Activated CD8-positive, alpha-beta T cell treated with anti-CD3 and anti-CD28 coated beads for 36 hours (primary cell): ENCODE measurements around the gene NRROS. TPM values are rescaled to one million over a fixed set of nuclear protein-coding genes. Genes with fewer than 3 reads are reported as not detected.
A peak's percentile ranks its signal among the peaks of the same experiment; 100 is the strongest.
"Not testable (repeated sequence)": the region's sequence is repeated elsewhere in the genome, so short reads cannot be mapped to it uniquely, and the experiment has no call there.

Experiments used
- ATAC-seq: fragments of 200-7000 bp; cut with Tn5 transposase; one replicate; pipeline ENCODE4 v1.10.0; 2021; ENCODE audit warnings: mild to moderate bottlenecking, moderate library complexity
- CTCF ChIA-PET: fragments of 350-600 bp; sonication (Branson Sonifier 250); formaldehyde crosslinking; loops from one replicate; lab custom pipeline; 2021; ENCODE audit warnings: antibody characterized with exemption; lab: Charles Lee
- POLR2A ChIA-PET: fragments of 350-600 bp; sonication (Branson Sonifier 250); formaldehyde crosslinking; loops from one replicate; lab custom pipeline; 2021; ENCODE audit warnings: antibody characterized with exemption; lab: Charles Lee
- DNase-seq: peaks from one replicate; pipeline ENCODE4 v3.0.0-alpha.2; 2020
- H3K27ac Mint-ChIP-seq: one replicate; pipeline ENCODE4 v1.8.0; 2021; ENCODE audit warnings: mild to moderate bottlenecking, mixed read lengths
- H3K27me3 Mint-ChIP-seq: one replicate; pipeline ENCODE4 v1.8.0; 2021; ENCODE audit warnings: mixed read lengths
- H3K36me3 Mint-ChIP-seq: one replicate; pipeline ENCODE4 v1.8.0; 2021; ENCODE audit warnings: low read depth, mixed read lengths
- H3K4me1 Mint-ChIP-seq: one replicate; pipeline ENCODE4 v1.8.0; 2021; ENCODE audit warnings: low read depth, mixed read lengths
- H3K4me3 Mint-ChIP-seq: one replicate; pipeline ENCODE4 v1.8.0; 2021; ENCODE audit warnings: mild to moderate bottlenecking, moderate library complexity, mixed read lengths
- H3K9me3 Mint-ChIP-seq: one replicate; pipeline ENCODE4 v1.8.0; 2021; ENCODE audit warnings: mixed read lengths
- intact Hi-C: fragments of 100-400 bp; cut with micrococcal nuclease; formaldehyde crosslinking; loops from one replicate; pipeline ENCODE4 v1.10.0; 2022
- total RNA-seq, 2 experiments: library from RNA; stranded (reverse); gene quantifications; one replicate each; pipeline ENCODE4 v1.2.3, GENCODE V29; 2021
- TF ChIP-seq, protein P1 (sequence below): fragments of 200-600 bp; IDR thresholded peaks from one replicate; pipeline ENCODE4 v1.8.0; 2022; ENCODE audit warnings: antibody characterized with exemption, mild to moderate bottlenecking

Gene NRROS
- total RNA-seq = 10 to 100 TPM; 24.2 to 26.5 TPM

DNA sequence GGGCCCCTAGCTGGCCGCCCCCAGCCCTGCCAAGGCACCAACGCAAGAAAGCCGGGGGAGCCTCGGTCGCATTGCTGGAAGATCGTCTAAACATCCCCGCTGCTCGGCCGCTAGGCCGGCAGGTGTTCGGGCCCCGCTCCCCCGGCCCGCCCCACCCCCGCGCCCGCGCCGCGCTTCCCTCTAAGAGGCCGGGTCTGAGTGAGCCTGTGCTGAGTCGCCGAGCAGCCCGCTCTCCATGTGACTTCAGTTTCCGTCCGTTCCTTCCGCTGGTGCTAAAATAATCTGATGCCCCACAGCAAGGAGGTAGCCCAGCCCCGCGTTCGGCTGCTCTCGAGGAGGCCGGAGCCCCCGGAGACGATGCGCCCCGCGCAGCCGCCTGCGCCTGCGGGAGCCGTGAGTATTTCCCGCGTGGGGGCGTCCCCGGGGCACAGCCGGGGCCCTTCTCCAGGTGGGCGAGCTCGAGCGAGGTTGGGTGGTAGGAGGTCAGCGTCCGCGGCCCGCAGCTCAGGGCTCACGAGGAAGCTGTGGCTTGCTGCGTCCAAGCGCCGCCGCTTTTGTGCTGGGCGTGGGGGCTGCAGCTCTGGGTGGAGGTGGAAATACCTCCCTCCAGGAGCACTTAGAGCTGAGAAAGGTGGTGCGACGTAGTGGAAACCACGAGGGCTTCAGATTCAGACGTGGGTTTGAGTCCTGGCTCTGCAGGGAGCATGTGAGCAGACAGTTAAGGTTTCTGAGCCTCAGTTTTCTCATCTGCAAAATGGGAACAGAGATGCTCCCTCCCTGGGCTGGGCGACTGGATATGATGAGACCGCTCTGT, at the start of gene NRROS:
TSS of gene NRROS (plus strand) at position 212 of the 814 bp plus-strand sequence. CDS start 14,846 bp downstream, outside the sequence.
- peak within 1 kb of the TSS; percentile 90 for H3K27ac Mint-ChIP-seq
- H3K36me3 Mint-ChIP-seq = peaks cover 39% of the 10 kb centered on the region
- no peaks in the 10 kb centered on the region for H3K27me3 Mint-ChIP-seq
- peak; percentile 76 for ATAC-seq
- peak; percentile 85 for DNase-seq
- peak within 1 kb of the TSS; percentile 86 for H3K4me3 Mint-ChIP-seq
- TF ChIP-seq, protein P1, sequence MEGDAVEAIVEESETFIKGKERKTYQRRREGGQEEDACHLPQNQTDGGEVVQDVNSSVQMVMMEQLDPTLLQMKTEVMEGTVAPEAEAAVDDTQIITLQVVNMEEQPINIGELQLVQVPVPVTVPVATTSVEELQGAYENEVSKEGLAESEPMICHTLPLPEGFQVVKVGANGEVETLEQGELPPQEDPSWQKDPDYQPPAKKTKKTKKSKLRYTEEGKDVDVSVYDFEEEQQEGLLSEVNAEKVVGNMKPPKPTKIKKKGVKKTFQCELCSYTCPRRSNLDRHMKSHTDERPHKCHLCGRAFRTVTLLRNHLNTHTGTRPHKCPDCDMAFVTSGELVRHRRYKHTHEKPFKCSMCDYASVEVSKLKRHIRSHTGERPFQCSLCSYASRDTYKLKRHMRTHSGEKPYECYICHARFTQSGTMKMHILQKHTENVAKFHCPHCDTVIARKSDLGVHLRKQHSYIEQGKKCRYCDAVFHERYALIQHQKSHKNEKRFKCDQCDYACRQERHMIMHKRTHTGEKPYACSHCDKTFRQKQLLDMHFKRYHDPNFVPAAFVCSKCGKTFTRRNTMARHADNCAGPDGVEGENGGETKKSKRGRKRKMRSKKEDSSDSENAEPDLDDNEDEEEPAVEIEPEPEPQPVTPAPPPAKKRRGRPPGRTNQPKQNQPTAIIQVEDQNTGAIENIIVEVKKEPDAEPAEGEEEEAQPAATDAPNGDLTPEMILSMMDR = no peak
- CTCF ChIA-PET = interaction anchor here (1.0 to 2.8 kb wide), 3 partner anchors 30 to 45 kb away, joined by 5 to 19 read pairs (median 6); no protein-coding TSS in a partner anchor
- POLR2A ChIA-PET = interaction anchor here (0.6 to 5.2 kb wide), 5 partner anchors 10 to 29 kb away, joined by 3 to 49 read pairs (median 7); no protein-coding TSS in a partner anchor
- intact Hi-C loops = loop anchor here (5.0 kb wide), 1 partner anchor 32 kb away; no protein-coding TSS in a partner anchor
- no peaks in the 10 kb centered on the region for H3K9me3 Mint-ChIP-seq
- H3K4me1 Mint-ChIP-seq = peaks cover 51% of the 10 kb centered on the region

DNA sequence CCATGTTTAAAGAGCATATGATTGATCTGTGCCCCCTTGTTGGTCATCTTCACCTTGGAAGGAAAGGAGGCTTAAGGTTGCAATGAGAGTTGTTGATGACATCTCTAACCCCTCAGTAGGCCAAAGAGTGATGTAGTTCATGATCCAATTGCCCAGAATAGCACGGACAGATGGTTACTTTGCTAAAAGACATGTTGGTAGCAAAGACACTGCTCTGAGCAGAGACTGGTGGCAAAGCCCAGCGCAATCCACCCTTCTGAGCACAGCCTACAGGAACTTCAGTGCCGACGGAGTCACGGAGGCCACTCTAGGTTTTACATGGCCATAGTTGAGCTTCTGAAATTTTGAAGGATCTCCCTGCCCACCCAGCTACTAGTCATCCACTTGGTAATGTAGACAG, 49.2 kb upstream of the NRROS start:
- Mint-ChIP-seq H3K4me1 (no peaks in the 10 kb centered on the region), H3K27me3 (peaks cover 5% of the 10 kb centered on the region), H3K36me3 (no peaks in the 10 kb centered on the region), H3K4me3 (no peak overlapping the region), H3K27ac (no peak overlapping the region), H3K9me3 (no peaks in the 10 kb centered on the region)
- POLR2A ChIA-PET = interaction anchor here (1.1 kb wide), 1 partner anchor 8 kb away, joined by 3 read pairs; no protein-coding TSS in a partner anchor
- TF ChIP-seq, protein P1 = no peak
- intact Hi-C loops = no loop called here
- DNase-seq (no peak), ATAC-seq (no peak)
- CTCF ChIA-PET = interaction anchor here (0.7 to 2.5 kb wide), 5 partner anchors 14 to 68 kb away, joined by 3 to 9 read pairs (median 3); no protein-coding TSS in a partner anchor

- H3K36me3 Mint-ChIP-seq = no peaks in the 10 kb centered on the region
- no peak for ATAC-seq
- H3K27ac Mint-ChIP-seq = no peak overlapping the region
- ChIA-PET POLR2A (interaction anchor here (1.0 to 1.1 kb wide), 2 partner anchors 116 to 144 kb away, joined by 3 read pairs; partner anchors contain the start of genes CEP19, PAK2 and PIGX), CTCF (interaction anchor here (0.7 to 1.4 kb wide), 5 partner anchors 12 to 89 kb away, joined by 3 to 7 read pairs (median 3); no protein-coding TSS in a partner anchor)
- DNase-seq = no peak
- H3K9me3 Mint-ChIP-seq = no peaks in the 10 kb centered on the region
- peaks cover 11% of the 10 kb centered on the region for H3K4me1 Mint-ChIP-seq
- intact Hi-C loops = no loop called here
- H3K4me3 Mint-ChIP-seq = no peak overlapping the region
- TF ChIP-seq, protein P1 = no peak
- peaks cover 22% of the 10 kb centered on the region for H3K27me3 Mint-ChIP-seq
These were observed 43.1 kb upstream of the NRROS start for GRCh38 chr3:196596355-196596754.

DNA sequence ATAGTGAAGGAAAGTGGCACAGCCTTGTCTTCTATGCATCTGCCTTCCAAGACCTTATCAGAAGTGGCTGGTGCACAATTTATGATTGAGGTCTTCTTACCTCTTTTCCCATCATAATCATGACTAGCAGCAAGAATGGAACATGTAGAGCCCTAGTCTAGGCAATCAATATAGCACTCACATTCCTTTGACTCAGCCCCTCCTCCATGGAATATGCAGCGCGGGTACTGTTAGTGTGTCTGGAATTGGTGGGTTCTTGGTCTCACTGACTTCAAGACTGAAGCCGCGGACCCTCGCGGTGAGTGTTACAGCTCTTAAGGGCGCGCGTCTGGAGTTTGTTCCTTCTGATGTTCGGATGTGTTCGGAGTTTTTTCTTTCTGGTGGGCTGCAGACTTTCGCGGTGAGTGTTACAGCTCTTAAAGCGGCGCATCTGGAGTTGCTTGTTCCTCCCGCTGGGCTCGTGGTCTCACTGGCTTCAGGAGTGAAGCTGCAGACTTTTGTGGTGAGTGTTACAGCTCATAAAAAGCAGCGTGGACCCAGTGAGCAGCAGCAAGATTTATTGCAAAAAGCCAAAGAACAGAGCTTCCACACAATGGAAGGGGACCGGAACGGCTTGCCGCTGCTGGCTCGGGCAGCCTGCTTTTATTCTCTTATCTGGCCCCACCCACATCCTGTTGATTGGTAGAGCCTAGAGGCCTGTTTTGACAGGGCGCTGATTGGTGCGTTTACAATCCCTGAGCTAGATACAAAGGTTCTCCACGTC, 41.3 kb upstream of the NRROS start:
- POLR2A ChIA-PET = interaction anchor here (1.4 to 2.7 kb wide), 3 partner anchors 9 to 95 kb away, joined by 3 to 6 read pairs (median 3); partner anchors contain the start of genes FBXO45, RNF168 and WDR53
- CTCF ChIA-PET = interaction anchor here (0.9 to 2.0 kb wide), 6 partner anchors 10 to 240 kb away, joined by 3 to 13 read pairs (median 3); no protein-coding TSS in a partner anchor
- Mint-ChIP-seq H3K27me3 (peaks cover 22% of the 10 kb centered on the region), H3K4me3 (peak overlapping the region; percentile 83), H3K4me1 (peaks cover 11% of the 10 kb centered on the region)
- ATAC-seq (peak; percentile 76), DNase-seq (peak; percentile 74)
- H3K9me3 Mint-ChIP-seq, H3K27ac Mint-ChIP-seq, intact Hi-C loops, H3K36me3 Mint-ChIP-seq: not testable (repeated sequence)

DNA sequence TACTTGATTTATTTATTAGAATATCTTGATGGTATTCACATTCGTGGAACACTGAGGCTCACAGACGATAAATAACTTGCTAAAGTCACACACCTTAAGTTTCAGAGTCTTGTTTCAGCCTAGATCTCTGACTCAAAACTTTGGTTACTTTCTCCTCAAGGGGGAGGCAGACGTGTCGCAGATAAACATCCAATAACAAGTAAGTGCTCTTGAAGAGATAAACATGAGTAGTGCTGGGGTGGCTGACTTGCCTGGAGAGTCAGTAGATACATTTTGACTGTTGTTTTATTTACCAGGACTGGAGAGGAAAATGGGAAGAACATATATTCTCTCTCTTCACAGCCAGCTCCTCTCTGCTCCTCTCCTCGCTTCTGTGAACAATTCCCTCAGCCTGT, 39.8 kb upstream of the NRROS start:
- peaks cover 18% of the 10 kb centered on the region for H3K27me3 Mint-ChIP-seq
- intact Hi-C loops = no loop called here
- ChIA-PET POLR2A (interaction anchor here (2.7 kb wide), 1 partner anchor 32 kb away, joined by 6 read pairs; the partner anchor contains the start of genes FBXO45 and WDR53), CTCF (interaction anchor here (1.0 kb wide), 1 partner anchor 9 kb away, joined by 3 read pairs; no protein-coding TSS in a partner anchor)
- H3K9me3 Mint-ChIP-seq = no peaks in the 10 kb centered on the region
- H3K4me1 Mint-ChIP-seq = peaks cover 19% of the 10 kb centered on the region
- ATAC-seq (no peak), DNase-seq (no peak)
- H3K36me3 Mint-ChIP-seq = no peaks in the 10 kb centered on the region
- TF ChIP-seq, protein P1 = no peak
- H3K27ac Mint-ChIP-seq = no peak overlapping the region
- no peak overlapping the region for H3K4me3 Mint-ChIP-seq
